Ishikawa (cell line): Measurements from ENCODE around the gene SHQ1.

Experiments used
- CEBPB ChIP-seq: IDR thresholded peaks from 2 replicates; pipeline ENCODE4 v1.6.1; 2012
- CREB1 ChIP-seq: IDR thresholded peaks from 2 replicates; pipeline ENCODE4 v1.6.1; 2012; ENCODE audit warnings: low read depth
- EGR1 ChIP-seq: IDR thresholded peaks from 2 replicates; pipeline ENCODE4 v1.6.1; 2012
- EP300 ChIP-seq: IDR thresholded peaks from 2 replicates; pipeline ENCODE4 v1.6.1; 2012; ENCODE audit warnings: borderline replicate concordance
- FOXM1 ChIP-seq: IDR thresholded peaks from 2 replicates; pipeline ENCODE4 v1.6.1; 2012; ENCODE audit warnings: low read depth, borderline replicate concordance
- RAD21 ChIP-seq: IDR thresholded peaks from 2 replicates; pipeline ENCODE4 v1.6.1; 2012; ENCODE audit warnings: low read depth
- TAF1 ChIP-seq: IDR thresholded peaks from 2 replicates; pipeline ENCODE4 v1.6.1; 2012; ENCODE audit warnings: low read depth, mild to moderate bottlenecking
- TCF12 ChIP-seq: IDR thresholded peaks from 2 replicates; pipeline ENCODE4 v1.6.1; 2012; ENCODE audit warnings: low read depth
- YY1 ChIP-seq: IDR thresholded peaks from 2 replicates; pipeline ENCODE4 v1.6.1; 2012; ENCODE audit warnings: low read depth
- TF ChIP-seq, protein P1 (sequence below): IDR thresholded peaks from 2 replicates; pipeline ENCODE4 v1.6.1; 2012
- TF ChIP-seq, protein P2 (sequence below): IDR thresholded peaks from 2 replicates; pipeline ENCODE4 v1.6.1; 2012; ENCODE audit warnings: low read depth, mild to moderate bottlenecking

DNA sequence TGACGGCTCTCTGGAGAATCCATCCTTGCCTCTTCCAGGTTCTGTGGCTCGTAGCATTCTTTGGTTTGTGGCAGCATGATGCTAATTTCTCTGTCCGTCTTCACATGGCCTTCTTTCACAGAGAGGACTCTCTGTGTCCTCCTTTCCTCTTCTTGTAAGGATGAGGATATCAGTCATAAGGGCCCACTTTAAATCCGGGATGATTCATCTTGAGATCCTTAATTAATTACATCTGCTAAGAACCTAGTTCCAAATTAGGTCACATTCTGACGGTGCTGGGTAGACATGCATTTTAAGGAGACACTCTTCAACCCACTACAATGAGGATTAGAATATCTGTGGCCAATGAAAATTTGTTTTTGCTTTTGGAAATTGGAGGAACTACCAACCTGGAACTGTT lies 23.9 kb upstream of the SHQ1 start:
- TF ChIP-seq CEBPB (no peak), FOXM1 (no peak), RAD21 (no peak), EP300 (no peak), TCF12 (no peak), TAF1 (no peak), YY1 (no peak), EGR1 (no peak), CREB1 (no peak)
- TF ChIP-seq, protein P1, sequence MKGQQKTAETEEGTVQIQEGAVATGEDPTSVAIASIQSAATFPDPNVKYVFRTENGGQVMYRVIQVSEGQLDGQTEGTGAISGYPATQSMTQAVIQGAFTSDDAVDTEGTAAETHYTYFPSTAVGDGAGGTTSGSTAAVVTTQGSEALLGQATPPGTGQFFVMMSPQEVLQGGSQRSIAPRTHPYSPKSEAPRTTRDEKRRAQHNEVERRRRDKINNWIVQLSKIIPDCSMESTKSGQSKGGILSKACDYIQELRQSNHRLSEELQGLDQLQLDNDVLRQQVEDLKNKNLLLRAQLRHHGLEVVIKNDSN, result no peak
- TF ChIP-seq, protein P2, sequence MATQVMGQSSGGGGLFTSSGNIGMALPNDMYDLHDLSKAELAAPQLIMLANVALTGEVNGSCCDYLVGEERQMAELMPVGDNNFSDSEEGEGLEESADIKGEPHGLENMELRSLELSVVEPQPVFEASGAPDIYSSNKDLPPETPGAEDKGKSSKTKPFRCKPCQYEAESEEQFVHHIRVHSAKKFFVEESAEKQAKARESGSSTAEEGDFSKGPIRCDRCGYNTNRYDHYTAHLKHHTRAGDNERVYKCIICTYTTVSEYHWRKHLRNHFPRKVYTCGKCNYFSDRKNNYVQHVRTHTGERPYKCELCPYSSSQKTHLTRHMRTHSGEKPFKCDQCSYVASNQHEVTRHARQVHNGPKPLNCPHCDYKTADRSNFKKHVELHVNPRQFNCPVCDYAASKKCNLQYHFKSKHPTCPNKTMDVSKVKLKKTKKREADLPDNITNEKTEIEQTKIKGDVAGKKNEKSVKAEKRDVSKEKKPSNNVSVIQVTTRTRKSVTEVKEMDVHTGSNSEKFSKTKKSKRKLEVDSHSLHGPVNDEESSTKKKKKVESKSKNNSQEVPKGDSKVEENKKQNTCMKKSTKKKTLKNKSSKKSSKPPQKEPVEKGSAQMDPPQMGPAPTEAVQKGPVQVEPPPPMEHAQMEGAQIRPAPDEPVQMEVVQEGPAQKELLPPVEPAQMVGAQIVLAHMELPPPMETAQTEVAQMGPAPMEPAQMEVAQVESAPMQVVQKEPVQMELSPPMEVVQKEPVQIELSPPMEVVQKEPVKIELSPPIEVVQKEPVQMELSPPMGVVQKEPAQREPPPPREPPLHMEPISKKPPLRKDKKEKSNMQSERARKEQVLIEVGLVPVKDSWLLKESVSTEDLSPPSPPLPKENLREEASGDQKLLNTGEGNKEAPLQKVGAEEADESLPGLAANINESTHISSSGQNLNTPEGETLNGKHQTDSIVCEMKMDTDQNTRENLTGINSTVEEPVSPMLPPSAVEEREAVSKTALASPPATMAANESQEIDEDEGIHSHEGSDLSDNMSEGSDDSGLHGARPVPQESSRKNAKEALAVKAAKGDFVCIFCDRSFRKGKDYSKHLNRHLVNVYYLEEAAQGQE, result no peak
